PC-3 (cell line): Measurements from ENCODE around the gene TLN1.

Source experiments
- CTCF ChIP-seq: fragments of 300-600 bp; sonication (generic); conservative IDR thresholded peaks from 2 replicates; pipeline ENCODE4 v1.5.1; 2017; ENCODE audit warnings: antibody characterized with exemption, low read depth, mild to moderate bottlenecking, low read length
- EZH2 ChIP-seq: fragments of 300-600 bp; sonication (generic); IDR thresholded peaks from one replicate; pipeline ENCODE4 v1.6.1; 2017; ENCODE audit warnings: antibody characterized with exemption, mild to moderate bottlenecking, low read length; ENCODE audit not compliant: unreplicated experiment
- EZH2phosphoT487 ChIP-seq: fragments of 300-600 bp; sonication (generic); IDR thresholded peaks from 2 replicates; pipeline ENCODE4 v1.6.1; 2018; ENCODE audit warnings: mild to moderate bottlenecking, antibody characterized with exemption, low read length, borderline replicate concordance

- no peak for TF ChIP-seq CTCF
- no peak for TF ChIP-seq EZH2phosphoT487
- no peak for TF ChIP-seq EZH2
Measured at GRCh38 chr9:35702696-35703095, 29.3 kb downstream of the TLN1 start.
